Esophagus muscularis mucosa (tissue), 4 donors: ENCODE measurements around the gene COL4A1. TPM values are rescaled to one million over a fixed set of nuclear protein-coding genes. Genes with fewer than 3 reads are reported as not detected.

Experiments used
- DNase-seq: peaks from one replicate; pipeline ENCODE4 v3.0.0-alpha.2; 2017; ENCODE audit errors: extremely low spot score
- H3K27ac ChIP-seq, 4 donors: fragments of 200-600 bp; sonication (generic); replicated peaks in 1 of 4; 1 replicate in 3 of 4; 2 replicates in 1 of 4; pipeline ENCODE4 v1.5.1; 2016 to 2019; ENCODE audit warnings: mild to moderate bottlenecking in 1 of 4
- H3K27me3 ChIP-seq, 4 donors: fragments of 200-600 bp; sonication (generic); one replicate each; pipeline versions ENCODE4 v1.5.1 to v1.6.0; 2016 to 2019
- H3K36me3 ChIP-seq, 4 donors: fragments of 200-600 bp; sonication (generic); one replicate each; pipeline ENCODE4 v1.5.1; 2016 to 2019
- H3K4me1 ChIP-seq, 4 donors: fragments of 200-600 bp; sonication (generic); one replicate each; pipeline ENCODE4 v1.5.1; 2016 to 2019
- H3K4me3 ChIP-seq, 4 donors: fragments of 200-600 bp; sonication (generic); 1 replicate in 2 of 4; 2 replicates in 2 of 4; pipeline ENCODE4 v1.5.1; 2016 to 2019; ENCODE audit warnings: mild to moderate bottlenecking in 4 of 4, moderate library complexity in 1 of 4
- H3K9me3 ChIP-seq, 4 donors: fragments of 200-600 bp; sonication (generic); 1 replicate in 3 of 4; 2 replicates in 1 of 4; pipeline ENCODE4 v1.5.1; 2016 to 2019
- EP300 ChIP-seq: sonication (generic); formaldehyde crosslinking; IDR thresholded peaks from one replicate; pipeline ENCODE4 v1.6.1; 2017; ENCODE audit warnings: antibody characterized with exemption
- POLR2A ChIP-seq: fragments of 450-650 bp; IDR thresholded peaks from one replicate; pipeline ENCODE4 v1.6.1; 2017; ENCODE audit warnings: antibody characterized with exemption, moderate library complexity, mild to moderate bottlenecking, low read depth
- POLR2AphosphoS5 ChIP-seq, 2 donors: sonication (generic); formaldehyde crosslinking; IDR thresholded peaks; one replicate each; pipeline ENCODE4 v1.6.1; 2017; ENCODE audit warnings: antibody characterized with exemption in 2 of 2
- WGBS: methylation state at CpG from one replicate; pipeline ENCODE4 v1.1.5; 2018; 5-methylcytosine and 5-hydroxymethylcytosine counted together
- intact Hi-C: fragments of 100-400 bp; cut with DNase I; formaldehyde crosslinking; loops from one replicate; pipeline ENCODE4 v1.15.1; 2023
- total RNA-seq, 4 donors: library from RNA; depleted of rRNA; stranded (reverse); fragments of >200 nt; gene quantifications; one replicate each; pipeline versions ENCODE4 v1.1.0 to v1.2.1, GENCODE V29; 2016
- TF ChIP-seq, protein P1 (sequence below), 3 experiments: fragments of 200-600 bp in 2 of 3; fragments of 450-650 bp in 1 of 3; sonication (generic) in 2 of 3; IDR thresholded peaks; one replicate each; pipeline ENCODE4 v1.5.1; 2017 to 2019; ENCODE audit warnings: antibody characterized with exemption in 3 of 3, mild to moderate bottlenecking in 2 of 3, moderate library complexity in 1 of 3

Gene COL4A1
- total RNA-seq, 4 donors from 2014 or later: 328 to 578 (median 405) TPM

DNA sequence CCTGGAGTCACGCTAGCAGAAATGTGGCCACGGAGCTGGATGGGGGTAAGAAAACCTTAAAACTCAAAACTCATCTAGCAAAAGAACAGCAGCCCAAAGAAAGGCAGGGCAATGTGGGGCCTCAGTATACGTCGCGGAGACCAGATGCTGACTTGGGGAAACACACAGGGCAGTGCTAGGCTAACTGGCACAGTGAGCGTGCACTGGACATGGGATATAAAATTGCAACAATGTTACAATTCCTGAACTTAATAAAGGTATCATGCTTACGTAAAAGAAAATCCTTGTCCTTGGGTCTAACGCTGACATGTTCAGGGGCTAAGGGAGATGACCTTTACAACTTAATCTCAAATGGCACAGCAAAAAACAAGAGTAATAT lies 40.5 kb downstream of the COL4A1 start:
- DNase-seq: no peak
- H3K4me1 ChIP-seq: peaks cover 94 to 100% (median 99%) of the 10 kb centered on the region in 4 donors
- 89% methylated on average over 8 of the region's 8 CpGs for WGBS

GRCh38 chr13:110265682-110266430 lies 41.1 kb downstream of the COL4A1 start:
- peak overlapping the region; percentile 64 to 80 (median 72) for H3K27ac ChIP-seq
- intact Hi-C loops: loop anchor here (5.0 kb wide), 1 partner anchor 36 kb away; no protein-coding TSS in a partner anchor
- peaks cover 96 to 100% (median 99%) of the 10 kb centered on the region in 4 donors for H3K4me1 ChIP-seq

More for the DNA sequence above, 40.5 kb downstream of the COL4A1 start:
- peaks cover 0 to 5% (median 2%) of the 10 kb centered on the region in 4 donors for H3K36me3 ChIP-seq
- peak overlapping the region; percentile 64 to 80 (median 72) for H3K27ac ChIP-seq
- peak overlapping the region in 1 of 4 donors; percentile 3 for H3K4me3 ChIP-seq
- H3K27me3 ChIP-seq: no peaks in the 10 kb centered on the region
- TF ChIP-seq, protein P1, sequence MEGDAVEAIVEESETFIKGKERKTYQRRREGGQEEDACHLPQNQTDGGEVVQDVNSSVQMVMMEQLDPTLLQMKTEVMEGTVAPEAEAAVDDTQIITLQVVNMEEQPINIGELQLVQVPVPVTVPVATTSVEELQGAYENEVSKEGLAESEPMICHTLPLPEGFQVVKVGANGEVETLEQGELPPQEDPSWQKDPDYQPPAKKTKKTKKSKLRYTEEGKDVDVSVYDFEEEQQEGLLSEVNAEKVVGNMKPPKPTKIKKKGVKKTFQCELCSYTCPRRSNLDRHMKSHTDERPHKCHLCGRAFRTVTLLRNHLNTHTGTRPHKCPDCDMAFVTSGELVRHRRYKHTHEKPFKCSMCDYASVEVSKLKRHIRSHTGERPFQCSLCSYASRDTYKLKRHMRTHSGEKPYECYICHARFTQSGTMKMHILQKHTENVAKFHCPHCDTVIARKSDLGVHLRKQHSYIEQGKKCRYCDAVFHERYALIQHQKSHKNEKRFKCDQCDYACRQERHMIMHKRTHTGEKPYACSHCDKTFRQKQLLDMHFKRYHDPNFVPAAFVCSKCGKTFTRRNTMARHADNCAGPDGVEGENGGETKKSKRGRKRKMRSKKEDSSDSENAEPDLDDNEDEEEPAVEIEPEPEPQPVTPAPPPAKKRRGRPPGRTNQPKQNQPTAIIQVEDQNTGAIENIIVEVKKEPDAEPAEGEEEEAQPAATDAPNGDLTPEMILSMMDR (IDR thresholded peaks at IDR 0.05): no peak
- TF ChIP-seq EP300 (no peak), POLR2A (no peak), POLR2AphosphoS5 (IDR thresholded peaks at IDR 0.05) (no peak)
- intact Hi-C loops: loop anchor here (5.0 kb wide), 1 partner anchor 36 kb away; no protein-coding TSS in a partner anchor
- no peaks in the 10 kb centered on the region for H3K9me3 ChIP-seq

DNA sequence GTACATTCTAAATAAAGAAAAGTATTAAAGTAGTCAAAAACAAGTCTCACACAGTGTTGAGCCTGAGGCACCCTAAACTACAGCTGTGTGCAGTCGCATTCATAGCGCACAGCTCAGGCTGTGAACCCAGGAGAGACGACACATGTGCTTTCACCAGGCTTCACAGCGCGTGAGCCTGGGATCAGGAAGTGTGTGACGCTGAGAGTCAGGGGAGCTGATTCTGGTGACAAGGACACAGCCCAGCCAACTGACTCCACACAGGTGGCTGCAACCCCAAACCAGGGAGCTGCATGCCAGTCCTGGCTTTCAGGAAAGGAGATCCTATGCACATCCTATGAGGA lies 41.6 kb downstream of the COL4A1 start:
- intact Hi-C loops: loop anchor here (5.0 kb wide), 1 partner anchor 37 kb away; no protein-coding TSS in a partner anchor
- H3K36me3 ChIP-seq: peaks cover 0 to 5% (median 2%) of the 10 kb centered on the region in 4 donors
- DNase-seq: peak; percentile 78
- H3K4me1 ChIP-seq: peaks cover 91 to 97% (median 96%) of the 10 kb centered on the region in 4 donors
- no peaks in the 10 kb centered on the region for H3K27me3 ChIP-seq
- 69% methylated on average over 6 of the region's 6 CpGs for WGBS
- TF ChIP-seq POLR2A (no peak), POLR2AphosphoS5 (IDR thresholded peaks at IDR 0.05) (peak in 1 of 2 donors; percentile 55)
- no peaks in the 10 kb centered on the region for H3K9me3 ChIP-seq
- no peak overlapping the region for H3K4me3 ChIP-seq
- peak overlapping the region; percentile 64 to 80 (median 72) for H3K27ac ChIP-seq

More at GRCh38 chr13:110265682-110266430, 41.1 kb downstream of the COL4A1 start:
- H3K36me3 ChIP-seq: peaks cover 0 to 5% (median 2%) of the 10 kb centered on the region in 4 donors
- H3K4me3 ChIP-seq: peak overlapping the region in 2 of 4 donors; percentile 3 to 5
- 76% methylated on average over 27 of the region's 38 CpGs for WGBS
- DNase-seq: peak; percentile 88
- no peak for TF ChIP-seq POLR2A
- peak; percentile 11 to 44 for TF ChIP-seq POLR2AphosphoS5 (IDR thresholded peaks at IDR 0.05)
- no peaks in the 10 kb centered on the region for H3K9me3 ChIP-seq
- H3K27me3 ChIP-seq: no peaks in the 10 kb centered on the region

- Histone ChIP-seq H3K4me1 (peaks cover 87 to 97% (median 96%) of the 10 kb centered on the region in 4 donors), H3K4me3 (no peak overlapping the region), H3K9me3 (no peaks in the 10 kb centered on the region), H3K27me3 (no peaks in the 10 kb centered on the region), H3K27ac (peak overlapping the region; percentile 64 to 80 (median 72)), H3K36me3 (peaks cover 0 to 5% (median 2%) of the 10 kb centered on the region in 4 donors)
- TF ChIP-seq, protein P1 (IDR thresholded peaks at IDR 0.05): no peak
- TF ChIP-seq POLR2A (no peak), EP300 (no peak), POLR2AphosphoS5 (IDR thresholded peaks at IDR 0.05) (no peak)
- peak; percentile 57 for DNase-seq
- 83% methylated on average over 12 of the region's 12 CpGs for WGBS
- intact Hi-C loops: loop anchor here (5.0 kb wide), 1 partner anchor 38 kb away; no protein-coding TSS in a partner anchor
Measured at GRCh38 chr13:110264685-110265275, 42.2 kb downstream of the COL4A1 start.

GRCh38 chr13:110263888-110264287 lies 43.1 kb downstream of the COL4A1 start:
- Histone ChIP-seq H3K4me3 (no peak overlapping the region), H3K36me3 (peaks cover 0 to 5% (median 2%) of the 10 kb centered on the region in 4 donors), H3K27ac (peak overlapping the region; percentile 64 to 80 (median 72)), H3K9me3 (no peaks in the 10 kb centered on the region), H3K27me3 (no peaks in the 10 kb centered on the region), H3K4me1 (peaks cover 82 to 97% (median 97%) of the 10 kb centered on the region in 4 donors)
- no peak for TF ChIP-seq POLR2A
- peak; percentile 53 to 58 for TF ChIP-seq POLR2AphosphoS5 (IDR thresholded peaks at IDR 0.05)
- TF ChIP-seq, protein P1 (IDR thresholded peaks at IDR 0.05): no peak
- no peak for TF ChIP-seq EP300
- intact Hi-C loops: no loop called here
- peak; percentile 92 for DNase-seq
- 31% methylated on average over 5 of the region's 5 CpGs for WGBS
